ENCODE data around the gene MYT1. TPM values are rescaled to one million over a fixed set of nuclear protein-coding genes. Genes with fewer than 3 reads are reported as not detected.
"Not testable (repeated sequence)": the region's sequence is repeated elsewhere in the genome, so short reads cannot be mapped to it uniquely, and the experiment has no call there.

MYT1 gene
- total and polyA plus RNA-seq, 9 of the 15 experiments (the other 6 are each of a cell fraction or from before 2014, with no cell fraction given) = 0.02 to 0.12 (median 0.06) TPM; not detected in 4

DNA sequence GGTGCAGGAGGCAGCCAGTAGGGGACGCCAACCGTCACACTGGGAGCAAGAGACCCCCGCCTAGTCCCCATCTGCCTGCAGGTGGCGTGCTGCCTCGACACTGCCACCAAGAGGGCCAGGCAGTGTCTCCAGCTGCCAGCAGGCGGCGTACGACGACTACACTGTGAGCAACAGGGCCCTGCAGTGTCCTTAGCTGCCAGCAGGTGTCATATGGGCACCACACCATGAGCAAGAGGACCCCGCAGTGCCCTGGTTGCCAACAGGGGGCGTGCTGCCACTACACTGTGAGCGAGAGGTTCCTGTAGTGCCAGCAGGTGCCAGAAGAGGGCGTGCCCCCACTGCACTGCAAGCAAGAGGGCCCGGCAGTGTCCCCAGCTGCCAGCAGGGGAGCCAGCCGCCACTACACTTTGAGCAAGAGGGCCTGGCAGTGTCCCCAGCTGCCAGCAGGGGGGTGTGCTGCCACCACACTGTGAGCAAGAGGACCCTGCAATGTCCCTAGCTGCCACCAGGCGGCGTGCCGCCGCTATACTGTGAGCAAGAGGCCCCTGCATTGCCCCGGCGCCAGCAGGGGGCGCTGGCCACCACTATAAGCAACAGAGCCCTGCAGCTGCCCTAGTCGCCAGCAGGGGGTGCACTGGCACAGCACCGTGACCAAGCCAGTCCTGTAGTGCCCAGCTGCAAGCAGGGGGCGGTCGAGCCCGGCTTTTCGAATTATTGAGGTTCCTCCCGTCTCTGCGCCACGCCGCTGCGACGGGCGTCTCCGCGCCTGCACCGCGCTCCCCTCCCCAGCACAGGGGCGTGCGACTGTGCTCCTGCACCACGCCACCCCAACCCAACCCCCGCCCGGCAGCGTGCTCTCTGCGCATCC is 121.6 kb downstream of the MYT1 start (continued):
- TF ChIP-seq CCNT2 (IDR thresholded peaks at IDR 0.05; ENCODE audit: borderline replicate concordance, extremely low read depth, insufficient read length, low read depth, low read length) (peak; percentile 26), ATF1 (CRISPR knock-in tag; IDR thresholded peaks at IDR 0.05) (0 out of 2 replicates have a peak, but pooled peaks have one; percentile 20), ATF1 (tag; IDR thresholded peaks at IDR 0.05) (peak; percentile 50), ATF7 (IDR thresholded peaks at IDR 0.05) (peak; percentile 93), ZBTB7A (IDR thresholded peaks at IDR 0.05; ENCODE audit: borderline replicate concordance, control insufficient read depth, low read depth, low read length) (0 out of 2 replicates have a peak, but pooled peaks have one; percentile 25), NR2C2 (CRISPR knock-in tag; IDR thresholded peaks at IDR 0.05) (peak; percentile 89), YY1 (IDR thresholded peaks at IDR 0.05; ENCODE audit: borderline replicate concordance in 1 of 3, control insufficient read depth in 1 of 3, extremely low read depth in 1 of 3, insufficient read depth in 3 of 3, insufficient read length in 1 of 3, insufficient replicate concordance in 2 of 3, low read depth in 1 of 3, low read length in 2 of 3) (peak in 1 of 3 experiments; percentile 9), ZNF445 (CRISPR knock-in tag; IDR thresholded peaks at IDR 0.05; ENCODE audit: low read depth) (peak; percentile 91), TARDBP (IDR thresholded peaks at IDR 0.05) (0 out of 2 replicates have a peak, but pooled peaks have one; percentile 36), PRPF4 (IDR thresholded peaks at IDR 0.05; ENCODE audit: insufficient read depth, low read depth, low read length, poor library complexity, severe bottlenecking) (peak; percentile 99), PCBP1 (IDR thresholded peaks at IDR 0.05; ENCODE audit: low read depth, low read length, poor library complexity, severe bottlenecking) (peak; percentile 36), EP300 (IDR thresholded peaks at IDR 0.05; ENCODE audit: low read length) (peak; percentile 60)
- TF ChIP-seq, protein P1, sequence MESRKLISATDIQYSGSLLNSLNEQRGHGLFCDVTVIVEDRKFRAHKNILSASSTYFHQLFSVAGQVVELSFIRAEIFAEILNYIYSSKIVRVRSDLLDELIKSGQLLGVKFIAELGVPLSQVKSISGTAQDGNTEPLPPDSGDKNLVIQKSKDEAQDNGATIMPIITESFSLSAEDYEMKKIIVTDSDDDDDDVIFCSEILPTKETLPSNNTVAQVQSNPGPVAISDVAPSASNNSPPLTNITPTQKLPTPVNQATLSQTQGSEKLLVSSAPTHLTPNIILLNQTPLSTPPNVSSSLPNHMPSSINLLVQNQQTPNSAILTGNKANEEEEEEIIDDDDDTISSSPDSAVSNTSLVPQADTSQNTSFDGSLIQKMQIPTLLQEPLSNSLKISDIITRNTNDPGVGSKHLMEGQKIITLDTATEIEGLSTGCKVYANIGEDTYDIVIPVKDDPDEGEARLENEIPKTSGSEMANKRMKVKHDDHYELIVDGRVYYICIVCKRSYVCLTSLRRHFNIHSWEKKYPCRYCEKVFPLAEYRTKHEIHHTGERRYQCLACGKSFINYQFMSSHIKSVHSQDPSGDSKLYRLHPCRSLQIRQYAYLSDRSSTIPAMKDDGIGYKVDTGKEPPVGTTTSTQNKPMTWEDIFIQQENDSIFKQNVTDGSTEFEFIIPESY (CRISPR knock-in tag; IDR thresholded peaks at IDR 0.05) = peak; percentile 99
- TF ChIP-seq, protein P2, sequence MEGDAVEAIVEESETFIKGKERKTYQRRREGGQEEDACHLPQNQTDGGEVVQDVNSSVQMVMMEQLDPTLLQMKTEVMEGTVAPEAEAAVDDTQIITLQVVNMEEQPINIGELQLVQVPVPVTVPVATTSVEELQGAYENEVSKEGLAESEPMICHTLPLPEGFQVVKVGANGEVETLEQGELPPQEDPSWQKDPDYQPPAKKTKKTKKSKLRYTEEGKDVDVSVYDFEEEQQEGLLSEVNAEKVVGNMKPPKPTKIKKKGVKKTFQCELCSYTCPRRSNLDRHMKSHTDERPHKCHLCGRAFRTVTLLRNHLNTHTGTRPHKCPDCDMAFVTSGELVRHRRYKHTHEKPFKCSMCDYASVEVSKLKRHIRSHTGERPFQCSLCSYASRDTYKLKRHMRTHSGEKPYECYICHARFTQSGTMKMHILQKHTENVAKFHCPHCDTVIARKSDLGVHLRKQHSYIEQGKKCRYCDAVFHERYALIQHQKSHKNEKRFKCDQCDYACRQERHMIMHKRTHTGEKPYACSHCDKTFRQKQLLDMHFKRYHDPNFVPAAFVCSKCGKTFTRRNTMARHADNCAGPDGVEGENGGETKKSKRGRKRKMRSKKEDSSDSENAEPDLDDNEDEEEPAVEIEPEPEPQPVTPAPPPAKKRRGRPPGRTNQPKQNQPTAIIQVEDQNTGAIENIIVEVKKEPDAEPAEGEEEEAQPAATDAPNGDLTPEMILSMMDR (IDR thresholded peaks at IDR 0.05 in 2 of 3, conservative IDR thresholded peaks at IDR 0.05 in 1 of 3; ENCODE audit: insufficient read depth in 2 of 3, low read depth in 1 of 3, low read length in 3 of 3) = peak; percentile 95 to 97 (median 96)
- not testable (repeated sequence) for TF ChIP-seq NR2C2 (tag; IDR thresholded peaks at IDR 0.05)
- TF ChIP-seq, protein P3, sequence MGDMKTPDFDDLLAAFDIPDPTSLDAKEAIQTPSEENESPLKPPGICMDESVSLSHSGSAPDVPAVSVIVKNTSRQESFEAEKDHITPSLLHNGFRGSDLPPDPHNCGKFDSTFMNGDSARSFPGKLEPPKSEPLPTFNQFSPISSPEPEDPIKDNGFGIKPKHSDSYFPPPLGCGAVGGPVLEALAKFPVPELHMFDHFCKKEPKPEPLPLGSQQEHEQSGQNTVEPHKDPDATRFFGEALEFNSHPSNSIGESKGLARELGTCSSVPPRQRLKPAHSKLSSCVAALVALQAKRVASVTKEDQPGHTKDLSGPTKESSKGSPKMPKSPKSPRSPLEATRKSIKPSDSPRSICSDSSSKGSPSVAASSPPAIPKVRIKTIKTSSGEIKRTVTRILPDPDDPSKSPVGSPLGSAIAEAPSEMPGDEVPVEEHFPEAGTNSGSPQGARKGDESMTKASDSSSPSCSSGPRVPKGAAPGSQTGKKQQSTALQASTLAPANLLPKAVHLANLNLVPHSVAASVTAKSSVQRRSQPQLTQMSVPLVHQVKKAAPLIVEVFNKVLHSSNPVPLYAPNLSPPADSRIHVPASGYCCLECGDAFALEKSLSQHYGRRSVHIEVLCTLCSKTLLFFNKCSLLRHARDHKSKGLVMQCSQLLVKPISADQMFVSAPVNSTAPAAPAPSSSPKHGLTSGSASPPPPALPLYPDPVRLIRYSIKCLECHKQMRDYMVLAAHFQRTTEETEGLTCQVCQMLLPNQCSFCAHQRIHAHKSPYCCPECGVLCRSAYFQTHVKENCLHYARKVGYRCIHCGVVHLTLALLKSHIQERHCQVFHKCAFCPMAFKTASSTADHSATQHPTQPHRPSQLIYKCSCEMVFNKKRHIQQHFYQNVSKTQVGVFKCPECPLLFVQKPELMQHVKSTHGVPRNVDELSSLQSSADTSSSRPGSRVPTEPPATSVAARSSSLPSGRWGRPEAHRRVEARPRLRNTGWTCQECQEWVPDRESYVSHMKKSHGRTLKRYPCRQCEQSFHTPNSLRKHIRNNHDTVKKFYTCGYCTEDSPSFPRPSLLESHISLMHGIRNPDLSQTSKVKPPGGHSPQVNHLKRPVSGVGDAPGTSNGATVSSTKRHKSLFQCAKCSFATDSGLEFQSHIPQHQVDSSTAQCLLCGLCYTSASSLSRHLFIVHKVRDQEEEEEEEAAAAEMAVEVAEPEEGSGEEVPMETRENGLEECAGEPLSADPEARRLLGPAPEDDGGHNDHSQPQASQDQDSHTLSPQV (IDR thresholded peaks at IDR 0.05) = peak; percentile 92
